Measurements from ENCODE around the gene COL12A1.

GRCh38 chr6:75215291-75215690 lies 9.4 kb upstream of the COL12A1 start:
- no peak for TF ChIP-seq CTCF (optimal IDR thresholded peaks at IDR 0.05 in 1 of 3, IDR thresholded peaks at IDR 0.05 in 1 of 3, conservative IDR thresholded peaks at IDR 0.05 in 1 of 3; ENCODE audit: extremely low read depth in 1 of 3, insufficient read depth in 2 of 3, low read length in 3 of 3)
- TF ChIP-seq EZH2 (IDR thresholded peaks at IDR 0.05; ENCODE audit: low read length): no peak

Measured in keratinocyte (primary cell).